GM04503 (cell line): Measurements from ENCODE around the gene RSU1.

ENCODE experiments used
- DNase-seq: peaks from one replicate; pipeline ENCODE4 v3.0.0-alpha.2; 2012; ENCODE audit warnings: low read depth

RSU1 gene

GRCh38 chr10:16822027-16822426 is 4.8 kb upstream of the RSU1 start:
- no peak for DNase-seq

DNA sequence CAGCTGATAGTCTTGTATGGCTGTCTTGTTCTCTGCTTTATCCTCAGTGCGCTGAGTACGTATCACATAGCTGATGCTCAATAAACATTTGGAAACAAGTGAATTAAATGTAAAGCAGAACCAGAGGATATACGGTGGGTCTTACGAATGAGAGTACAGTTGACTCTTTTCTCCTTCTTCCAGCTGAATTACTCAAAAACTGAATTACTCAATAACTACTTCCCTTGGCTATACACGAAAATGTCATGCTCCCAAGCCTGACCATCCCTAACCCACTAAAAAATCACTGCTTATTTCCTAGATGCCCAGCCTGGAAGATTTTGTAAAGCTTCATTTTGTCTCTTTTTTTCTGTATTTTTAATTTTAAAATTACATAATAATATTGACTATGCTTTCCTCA is 3.2 kb upstream of the RSU1 start:
- DNase-seq = no peak

GRCh38 chr10:16820018-16820417 is 2.8 kb upstream of the RSU1 start:
- no peak for DNase-seq

- no peak for DNase-seq
Observed at GRCh38 chr10:16819436-16819835, 2.2 kb upstream of the RSU1 start.

- no peak for DNase-seq
Observed at GRCh38 chr10:16819026-16819425, 1.8 kb upstream of the RSU1 start.

- no peak for DNase-seq
Observed at GRCh38 chr10:16816830-16817124, 447 bp downstream of the RSU1 start.

DNA sequence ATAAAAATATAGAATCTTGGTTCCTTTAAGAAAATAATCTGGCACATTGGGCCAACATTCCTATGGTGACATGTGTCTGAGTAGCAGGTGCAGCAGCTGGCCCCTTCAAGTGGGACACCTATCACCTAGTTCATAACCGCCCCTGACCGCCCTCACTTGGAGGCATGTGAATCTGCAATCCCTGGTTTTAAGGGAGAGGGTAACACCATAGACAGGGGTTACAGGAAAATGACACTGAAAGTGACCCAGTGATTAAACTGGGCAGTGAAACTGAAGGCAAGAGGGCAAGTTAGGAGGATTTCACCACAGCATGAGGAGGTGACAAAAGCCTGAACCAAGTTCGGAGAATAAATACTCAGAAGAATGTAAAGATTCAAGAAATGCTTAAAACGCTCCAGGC is 1.1 kb downstream of the RSU1 start:
- DNase-seq = no peak

DNA sequence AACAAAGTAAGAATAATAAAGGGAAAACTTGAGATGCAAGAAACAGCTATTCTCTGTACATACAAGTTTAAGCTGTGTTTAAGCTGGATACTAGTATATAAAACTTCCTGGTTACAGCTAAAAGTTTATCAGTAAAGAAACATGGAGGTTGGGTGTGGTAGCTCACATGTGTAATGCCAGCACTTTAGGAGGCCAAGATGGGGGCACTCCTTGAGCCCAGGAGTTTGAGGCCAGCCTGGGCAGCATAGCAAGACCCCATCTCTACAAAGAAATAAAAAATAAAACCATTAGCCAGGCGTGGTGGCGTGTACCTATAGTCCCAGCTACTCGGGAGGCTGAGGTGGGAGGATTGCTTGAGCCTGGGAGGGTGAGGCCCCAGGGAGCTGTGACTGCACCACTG is 3.2 kb downstream of the RSU1 start:
- DNase-seq = no peak

DNA sequence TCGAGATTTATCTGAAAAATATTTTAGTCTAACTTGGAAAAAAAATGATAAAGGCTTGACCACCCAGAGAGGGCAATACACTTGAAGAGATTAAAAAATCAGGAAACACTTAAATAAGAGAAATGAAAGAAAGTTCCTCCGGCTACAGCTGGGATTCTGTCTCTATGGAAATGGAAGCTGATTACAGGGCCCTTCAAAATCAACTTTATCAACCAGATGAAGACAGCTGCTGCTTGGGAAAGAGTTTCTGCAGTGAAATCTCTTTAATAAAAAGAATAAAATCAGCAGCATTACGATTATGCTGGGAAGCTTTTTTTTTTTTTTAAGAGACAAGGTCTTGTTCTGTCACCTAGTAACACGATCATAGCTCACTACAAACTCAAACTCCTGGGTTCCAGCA is 4.5 kb downstream of the RSU1 start:
- DNase-seq = no peak

DNA sequence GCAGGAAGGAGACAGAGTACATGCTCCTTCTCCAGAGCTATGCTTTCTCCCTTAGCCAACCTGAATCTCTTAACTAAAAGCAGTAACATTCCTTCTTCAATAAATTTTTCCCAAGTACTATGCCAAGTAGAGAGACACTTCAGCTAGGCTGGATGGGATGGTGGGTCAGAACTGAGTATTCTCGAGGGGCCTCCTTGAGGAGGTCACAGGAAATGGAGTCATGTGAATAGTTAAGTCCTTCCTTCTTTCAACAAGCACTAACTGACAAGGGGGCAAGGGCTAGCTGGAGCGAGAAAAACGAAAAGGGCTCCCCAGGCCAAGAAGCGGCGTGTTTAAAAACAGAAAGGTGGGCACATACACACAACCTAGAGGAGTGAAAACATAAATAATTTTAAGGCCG is 5.5 kb downstream of the RSU1 start:
- no peak for DNase-seq

DNA sequence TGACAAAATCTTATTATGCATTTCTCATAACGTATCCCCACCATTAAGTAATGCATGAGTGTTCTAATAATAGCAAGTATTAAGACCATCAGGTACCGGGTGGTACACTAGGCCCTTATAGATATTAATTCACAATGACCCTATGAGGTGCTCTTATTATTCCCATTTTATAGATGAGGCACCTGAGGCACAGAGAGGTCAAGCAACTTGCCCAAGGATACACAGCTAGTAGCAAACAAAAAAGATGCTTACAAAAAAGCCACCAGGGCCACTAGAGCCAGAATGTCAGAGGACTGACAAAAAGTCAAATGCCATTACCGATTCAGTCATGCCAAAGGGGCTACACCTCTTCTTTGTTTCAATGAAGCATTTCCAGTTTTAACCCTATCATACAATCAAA is 5.9 kb downstream of the RSU1 start:
- no peak for DNase-seq

DNA sequence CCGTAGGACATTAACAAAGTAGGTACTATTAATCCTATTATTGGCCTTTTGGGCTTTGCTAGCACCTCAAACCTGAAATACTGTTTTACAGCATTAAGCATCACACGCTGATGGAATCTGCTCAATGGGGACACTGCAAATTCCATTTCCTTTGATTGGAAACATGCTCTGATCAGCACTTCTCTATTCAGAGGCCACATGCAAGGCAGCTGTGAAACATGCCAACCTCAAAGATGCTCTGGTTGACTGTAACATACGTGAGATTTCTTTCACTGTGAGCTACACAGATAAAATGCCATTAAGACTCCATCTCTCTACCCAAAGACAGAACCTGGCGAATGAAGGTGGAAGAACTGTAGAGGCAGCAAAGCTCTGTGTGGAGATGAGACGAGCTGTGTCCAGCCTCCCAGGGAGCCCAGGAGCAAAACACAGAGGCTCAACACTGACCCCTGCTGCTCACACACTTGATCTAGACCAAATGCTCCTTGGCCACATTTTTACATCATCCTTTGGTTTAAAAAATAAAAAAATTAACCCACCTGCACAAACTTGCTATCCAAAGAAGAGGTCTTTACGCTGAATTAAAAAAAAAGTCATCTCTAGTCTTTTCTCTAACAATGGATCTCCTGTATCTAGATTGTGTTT is 8.0 kb downstream of the RSU1 start:
- no peak for DNase-seq

DNA sequence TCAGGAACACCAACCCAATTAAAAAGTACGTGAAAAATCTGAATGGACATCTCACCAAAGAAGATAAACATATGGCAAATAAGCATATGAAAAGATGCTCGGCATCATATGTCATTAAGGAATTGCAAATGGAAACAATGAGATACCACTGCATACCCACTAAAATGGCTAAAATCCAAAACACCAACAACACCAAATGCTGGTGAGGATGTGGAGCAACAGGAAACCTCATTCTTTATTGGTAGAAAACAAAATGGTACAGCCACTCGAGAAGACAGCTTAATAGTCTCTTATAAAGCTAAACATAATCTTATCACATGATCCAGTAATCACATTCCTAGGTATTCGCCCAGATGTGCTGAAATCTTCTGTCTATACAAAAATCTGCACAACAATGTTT is 13.1 kb downstream of the RSU1 start:
- DNase-seq = no peak

DNA sequence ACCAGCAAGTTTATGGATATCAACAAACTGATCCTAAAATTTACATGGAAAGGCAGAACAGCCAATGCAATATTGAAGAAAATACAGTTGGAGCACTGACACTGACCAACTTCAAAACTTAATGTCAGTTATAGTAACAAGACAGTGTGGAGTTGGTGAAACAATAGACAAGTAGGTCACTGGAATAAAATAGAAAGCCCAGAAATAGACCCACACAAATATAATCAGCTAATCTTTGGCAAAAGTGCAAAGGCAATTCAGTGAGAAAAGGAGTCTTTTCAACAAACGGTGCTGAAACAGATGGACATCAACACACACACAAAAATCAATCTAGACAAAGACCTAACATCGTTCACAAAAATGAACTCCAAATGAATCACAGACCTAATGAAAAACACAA is 13.8 kb downstream of the RSU1 start:
- no peak for DNase-seq

GRCh38 chr10:16799621-16800020 is 17.6 kb downstream of the RSU1 start:
- DNase-seq = no peak

GRCh38 chr10:16798571-16798970 is 18.7 kb downstream of the RSU1 start:
- no peak for DNase-seq

DNA sequence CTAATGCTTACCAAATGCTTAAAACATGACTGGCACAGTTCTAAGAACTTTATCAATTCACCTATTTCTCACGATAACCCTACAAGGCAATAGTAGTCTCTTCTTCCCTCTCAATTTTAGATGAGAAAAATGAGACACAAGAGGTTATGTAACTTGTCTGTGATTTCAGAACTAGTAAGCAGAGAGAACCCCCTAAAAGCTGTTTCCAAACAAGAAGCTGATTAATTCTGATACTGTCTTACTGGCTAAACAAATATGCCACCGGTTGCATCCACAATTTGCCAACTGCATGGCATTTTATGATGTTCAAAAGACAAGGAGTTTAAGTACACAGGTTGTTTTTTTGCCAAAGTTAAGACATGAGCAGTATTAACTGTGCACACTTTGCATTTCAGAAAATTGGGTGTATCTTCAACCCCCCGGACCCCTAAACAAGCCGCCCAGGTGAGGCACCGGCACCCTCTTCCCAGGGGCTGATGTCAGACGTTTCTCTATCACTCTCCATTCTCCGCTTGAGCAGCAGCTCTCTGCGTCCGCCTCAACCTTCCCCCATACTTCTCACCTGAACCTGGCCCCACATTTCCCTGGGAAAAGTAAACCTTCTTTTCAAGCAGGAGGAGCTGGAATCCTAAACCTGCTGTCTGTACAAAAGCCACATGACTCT is 21.7 kb downstream of the RSU1 start:
- DNase-seq = no peak

- DNase-seq = no peak
Observed at GRCh38 chr10:16794005-16794404, 23.2 kb downstream of the RSU1 start.

- peak; percentile 22 for DNase-seq
Observed at GRCh38 chr10:16792675-16793074, 24.5 kb downstream of the RSU1 start.

- no peak for DNase-seq
Observed at GRCh38 chr10:16789765-16790164, 27.5 kb downstream of the RSU1 start.

DNA sequence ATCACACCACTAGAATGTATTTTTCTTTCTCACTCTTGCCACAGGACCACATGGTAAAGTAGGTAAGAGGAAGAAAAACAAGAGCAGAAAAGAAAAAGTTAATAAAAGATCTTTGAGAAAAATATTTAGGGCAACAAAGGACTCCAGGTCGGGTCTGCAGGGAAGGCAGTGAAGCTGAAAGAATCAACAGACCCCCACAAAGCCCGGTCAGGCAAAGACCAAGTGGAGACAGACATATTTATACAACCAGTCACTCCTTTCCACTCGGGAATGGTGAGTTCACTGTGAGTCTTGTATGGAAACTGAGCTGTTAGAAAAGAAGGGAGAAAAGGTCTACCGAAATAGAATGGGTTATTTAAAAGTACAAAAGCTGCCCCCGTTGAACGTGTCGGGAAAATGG is 28.0 kb downstream of the RSU1 start:
- no peak for DNase-seq

DNA sequence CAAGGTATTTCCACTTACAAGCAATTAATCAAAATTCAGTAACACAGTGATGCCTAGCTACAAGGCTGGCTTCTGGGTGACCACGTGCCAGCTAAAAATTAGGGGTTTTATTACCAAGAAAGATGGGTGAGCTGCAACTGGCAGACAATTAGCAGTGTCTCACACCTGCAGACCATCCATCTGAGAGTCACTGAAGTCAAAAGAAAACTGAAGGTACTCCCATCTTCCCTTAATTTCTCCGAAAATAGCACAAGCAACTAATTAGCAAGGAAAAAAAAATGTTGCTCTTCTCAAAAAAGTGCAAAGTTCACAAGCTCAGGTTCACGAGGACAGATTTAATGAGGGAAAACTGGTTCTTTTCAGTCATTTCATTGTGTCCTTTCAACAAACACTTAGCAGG is 28.4 kb downstream of the RSU1 start:
- no peak for DNase-seq

GRCh38 chr10:16788125-16788524 is 29.1 kb downstream of the RSU1 start:
- no peak for DNase-seq

- DNase-seq = no peak
Observed at GRCh38 chr10:16787361-16787791, 29.8 kb downstream of the RSU1 start.
